ENCODE results near the gene CACNA2D3. TPM values are rescaled to one million over a fixed set of nuclear protein-coding genes. Genes with fewer than 3 reads are reported as not detected.

The CACNA2D3 gene
- polyA plus RNA-seq, 2 of the 4 experiments (the other 2 are of a cell fraction) = 0.04 to 0.05 TPM

DNA sequence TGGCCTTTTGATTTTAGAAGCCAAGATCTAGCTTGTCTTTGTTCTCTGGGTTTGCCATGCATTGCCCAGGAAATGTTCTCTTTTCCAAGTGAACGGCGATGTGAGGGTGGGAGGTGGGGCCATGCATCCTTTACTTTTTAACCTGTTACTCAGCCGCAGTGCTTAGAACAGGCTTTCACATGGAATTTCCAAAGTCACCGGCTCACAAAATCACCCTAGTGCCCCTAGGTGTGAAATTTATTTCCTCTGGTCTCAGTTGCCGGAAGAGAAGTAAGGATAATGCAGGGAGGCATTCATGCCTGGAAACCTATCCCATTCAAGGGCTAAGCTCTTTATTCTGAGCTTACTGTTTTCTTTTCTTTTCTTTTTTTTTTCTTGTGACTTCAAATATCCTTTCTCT, 93.2 kb downstream of the CACNA2D3 start:
- TF ChIP-seq, protein P1, sequence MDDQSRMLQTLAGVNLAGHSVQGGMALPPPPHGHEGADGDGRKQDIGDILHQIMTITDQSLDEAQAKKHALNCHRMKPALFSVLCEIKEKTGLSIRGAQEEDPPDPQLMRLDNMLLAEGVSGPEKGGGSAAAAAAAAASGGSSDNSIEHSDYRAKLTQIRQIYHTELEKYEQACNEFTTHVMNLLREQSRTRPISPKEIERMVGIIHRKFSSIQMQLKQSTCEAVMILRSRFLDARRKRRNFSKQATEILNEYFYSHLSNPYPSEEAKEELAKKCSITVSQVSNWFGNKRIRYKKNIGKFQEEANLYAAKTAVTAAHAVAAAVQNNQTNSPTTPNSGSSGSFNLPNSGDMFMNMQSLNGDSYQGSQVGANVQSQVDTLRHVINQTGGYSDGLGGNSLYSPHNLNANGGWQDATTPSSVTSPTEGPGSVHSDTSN (IDR thresholded peaks at IDR 0.05) = no peak
- TF ChIP-seq ESRRA (IDR thresholded peaks at IDR 0.05; ENCODE audit: borderline replicate concordance, low read length) (no peak), CEBPB (IDR thresholded peaks at IDR 0.05) (no peak), SREBF2 (IDR thresholded peaks at IDR 0.05) (no peak), EP300 (IDR thresholded peaks at IDR 0.05) (no peak), RNF2 (IDR thresholded peaks at IDR 0.05; ENCODE audit: borderline replicate concordance, low read depth) (no peak), HOXB5 (CRISPR knock-in tag; IDR thresholded peaks at IDR 0.05) (no peak), CHD4 (IDR thresholded peaks at IDR 0.05; ENCODE audit: borderline replicate concordance) (no peak)
- TF ChIP-seq, protein P2, sequence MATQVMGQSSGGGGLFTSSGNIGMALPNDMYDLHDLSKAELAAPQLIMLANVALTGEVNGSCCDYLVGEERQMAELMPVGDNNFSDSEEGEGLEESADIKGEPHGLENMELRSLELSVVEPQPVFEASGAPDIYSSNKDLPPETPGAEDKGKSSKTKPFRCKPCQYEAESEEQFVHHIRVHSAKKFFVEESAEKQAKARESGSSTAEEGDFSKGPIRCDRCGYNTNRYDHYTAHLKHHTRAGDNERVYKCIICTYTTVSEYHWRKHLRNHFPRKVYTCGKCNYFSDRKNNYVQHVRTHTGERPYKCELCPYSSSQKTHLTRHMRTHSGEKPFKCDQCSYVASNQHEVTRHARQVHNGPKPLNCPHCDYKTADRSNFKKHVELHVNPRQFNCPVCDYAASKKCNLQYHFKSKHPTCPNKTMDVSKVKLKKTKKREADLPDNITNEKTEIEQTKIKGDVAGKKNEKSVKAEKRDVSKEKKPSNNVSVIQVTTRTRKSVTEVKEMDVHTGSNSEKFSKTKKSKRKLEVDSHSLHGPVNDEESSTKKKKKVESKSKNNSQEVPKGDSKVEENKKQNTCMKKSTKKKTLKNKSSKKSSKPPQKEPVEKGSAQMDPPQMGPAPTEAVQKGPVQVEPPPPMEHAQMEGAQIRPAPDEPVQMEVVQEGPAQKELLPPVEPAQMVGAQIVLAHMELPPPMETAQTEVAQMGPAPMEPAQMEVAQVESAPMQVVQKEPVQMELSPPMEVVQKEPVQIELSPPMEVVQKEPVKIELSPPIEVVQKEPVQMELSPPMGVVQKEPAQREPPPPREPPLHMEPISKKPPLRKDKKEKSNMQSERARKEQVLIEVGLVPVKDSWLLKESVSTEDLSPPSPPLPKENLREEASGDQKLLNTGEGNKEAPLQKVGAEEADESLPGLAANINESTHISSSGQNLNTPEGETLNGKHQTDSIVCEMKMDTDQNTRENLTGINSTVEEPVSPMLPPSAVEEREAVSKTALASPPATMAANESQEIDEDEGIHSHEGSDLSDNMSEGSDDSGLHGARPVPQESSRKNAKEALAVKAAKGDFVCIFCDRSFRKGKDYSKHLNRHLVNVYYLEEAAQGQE (IDR thresholded peaks at IDR 0.05) = no peak
- Histone ChIP-seq H3K4me1 (peaks cover 8% of the 10 kb centered on the region; the same call in 2 of the 3 replicates), H3K4me3 (no peak overlapping the region), H3K9me3 (no peaks in the 10 kb centered on the region; the same call in 2 of the 3 replicates), H3K4me2 (no peak overlapping the region), H3K27ac (no peak overlapping the region)
- FAIRE-seq (no peak), DNase-seq (ENCODE audit: low read depth in 1 of 2, low spot score in 1 of 2) (no peak), ATAC-seq (no peak)
- POLR2A ChIA-PET = no interaction called here
- 88% methylated on average over 5 of the region's 5 CpGs for WGBS (ENCODE audit: missing lambda C conversion rate)
- CTCF ChIA-PET = no interaction called here

DNA sequence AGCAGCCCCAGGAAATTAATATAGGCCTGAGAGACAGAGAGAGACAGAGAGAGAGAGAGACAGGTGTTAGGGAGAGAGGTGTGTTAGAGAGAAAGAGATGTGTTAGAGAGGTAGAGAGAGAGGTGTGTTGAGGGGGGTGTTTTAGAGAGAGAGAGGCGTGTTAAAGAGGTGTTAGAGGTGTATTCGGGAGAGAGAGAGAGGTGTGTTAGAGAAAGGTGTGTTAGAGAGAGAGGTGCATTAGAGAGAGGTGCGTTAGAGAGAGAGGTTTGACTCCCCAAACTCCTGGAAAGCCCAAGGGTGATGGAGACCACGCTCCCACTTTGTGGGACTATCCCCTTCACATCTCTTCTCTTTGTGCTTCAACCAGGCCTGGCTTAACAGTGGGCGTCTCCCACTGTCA, 95.5 kb downstream of the CACNA2D3 start:
- no peak for FAIRE-seq
- Histone ChIP-seq H3K4me1 (peaks cover 8% of the 10 kb centered on the region; the same call in 2 of the 3 replicates), H3K27ac (no peak overlapping the region), H3K9me3 (no peaks in the 10 kb centered on the region), H3K4me2 (no peak overlapping the region), H3K4me3 (no peak overlapping the region)
- CTCF ChIA-PET = no interaction called here
- TF ChIP-seq JUN (IDR thresholded peaks at IDR 0.05) (no peak), EHMT2 (IDR thresholded peaks at IDR 0.05; ENCODE audit: low read depth) (no peak), GATA3 (IDR thresholded peaks at IDR 0.05; ENCODE audit: borderline replicate concordance) (no peak), NR3C1 (IDR thresholded peaks at IDR 0.05) (no peak), CHD4 (IDR thresholded peaks at IDR 0.05; ENCODE audit: borderline replicate concordance) (no peak), ZNF302 (CRISPR knock-in tag; IDR thresholded peaks at IDR 0.05) (no peak), ESRRA (IDR thresholded peaks at IDR 0.05; ENCODE audit: borderline replicate concordance, low read length) (no peak), RARB (CRISPR knock-in tag; IDR thresholded peaks at IDR 0.05) (no peak), FOXS1 (CRISPR knock-in tag; IDR thresholded peaks at IDR 0.05) (no peak), HOXB13 (CRISPR knock-in tag; IDR thresholded peaks at IDR 0.05; ENCODE audit: low read depth) (no peak), TP53 (CRISPR knock-in tag; IDR thresholded peaks at IDR 0.05) (no peak), EHF (CRISPR knock-in tag; IDR thresholded peaks at IDR 0.05) (no peak)
- TF ChIP-seq, protein P3, sequence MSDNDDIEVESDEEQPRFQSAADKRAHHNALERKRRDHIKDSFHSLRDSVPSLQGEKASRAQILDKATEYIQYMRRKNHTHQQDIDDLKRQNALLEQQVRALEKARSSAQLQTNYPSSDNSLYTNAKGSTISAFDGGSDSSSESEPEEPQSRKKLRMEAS (IDR thresholded peaks at IDR 0.05) = no peak
- TF ChIP-seq, protein P4, sequence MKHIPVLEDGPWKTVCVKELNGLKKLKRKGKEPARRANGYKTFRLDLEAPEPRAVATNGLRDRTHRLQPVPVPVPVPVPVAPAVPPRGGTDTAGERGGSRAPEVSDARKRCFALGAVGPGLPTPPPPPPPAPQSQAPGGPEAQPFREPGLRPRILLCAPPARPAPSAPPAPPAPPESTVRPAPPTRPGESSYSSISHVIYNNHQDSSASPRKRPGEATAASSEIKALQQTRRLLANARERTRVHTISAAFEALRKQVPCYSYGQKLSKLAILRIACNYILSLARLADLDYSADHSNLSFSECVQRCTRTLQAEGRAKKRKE (CRISPR knock-in tag; IDR thresholded peaks at IDR 0.05; ENCODE audit: low read depth) = no peak
- TF ChIP-seq, protein P5, sequence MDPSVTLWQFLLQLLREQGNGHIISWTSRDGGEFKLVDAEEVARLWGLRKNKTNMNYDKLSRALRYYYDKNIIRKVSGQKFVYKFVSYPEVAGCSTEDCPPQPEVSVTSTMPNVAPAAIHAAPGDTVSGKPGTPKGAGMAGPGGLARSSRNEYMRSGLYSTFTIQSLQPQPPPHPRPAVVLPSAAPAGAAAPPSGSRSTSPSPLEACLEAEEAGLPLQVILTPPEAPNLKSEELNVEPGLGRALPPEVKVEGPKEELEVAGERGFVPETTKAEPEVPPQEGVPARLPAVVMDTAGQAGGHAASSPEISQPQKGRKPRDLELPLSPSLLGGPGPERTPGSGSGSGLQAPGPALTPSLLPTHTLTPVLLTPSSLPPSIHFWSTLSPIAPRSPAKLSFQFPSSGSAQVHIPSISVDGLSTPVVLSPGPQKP (IDR thresholded peaks at IDR 0.05; ENCODE audit: low read depth, low read length) = no peak
- no peak for ATAC-seq
- POLR2A ChIA-PET = no interaction called here
- DNase-seq (ENCODE audit: low read depth in 1 of 2, low spot score in 1 of 2) = no peak
- 32% methylated on average over 5 of the region's 5 CpGs for WGBS (ENCODE audit: missing lambda C conversion rate)

All from A549 (cell line).